GM19452 (cell line): ENCODE measurements around the gene TRIM54.

Experiments
- ATAC-seq: cut with Tn5 transposase; IDR thresholded peaks from one replicate; pipeline ENCODE4 v1.9.1; 2021; ENCODE audit not compliant: unreplicated experiment

Gene TRIM54

DNA sequence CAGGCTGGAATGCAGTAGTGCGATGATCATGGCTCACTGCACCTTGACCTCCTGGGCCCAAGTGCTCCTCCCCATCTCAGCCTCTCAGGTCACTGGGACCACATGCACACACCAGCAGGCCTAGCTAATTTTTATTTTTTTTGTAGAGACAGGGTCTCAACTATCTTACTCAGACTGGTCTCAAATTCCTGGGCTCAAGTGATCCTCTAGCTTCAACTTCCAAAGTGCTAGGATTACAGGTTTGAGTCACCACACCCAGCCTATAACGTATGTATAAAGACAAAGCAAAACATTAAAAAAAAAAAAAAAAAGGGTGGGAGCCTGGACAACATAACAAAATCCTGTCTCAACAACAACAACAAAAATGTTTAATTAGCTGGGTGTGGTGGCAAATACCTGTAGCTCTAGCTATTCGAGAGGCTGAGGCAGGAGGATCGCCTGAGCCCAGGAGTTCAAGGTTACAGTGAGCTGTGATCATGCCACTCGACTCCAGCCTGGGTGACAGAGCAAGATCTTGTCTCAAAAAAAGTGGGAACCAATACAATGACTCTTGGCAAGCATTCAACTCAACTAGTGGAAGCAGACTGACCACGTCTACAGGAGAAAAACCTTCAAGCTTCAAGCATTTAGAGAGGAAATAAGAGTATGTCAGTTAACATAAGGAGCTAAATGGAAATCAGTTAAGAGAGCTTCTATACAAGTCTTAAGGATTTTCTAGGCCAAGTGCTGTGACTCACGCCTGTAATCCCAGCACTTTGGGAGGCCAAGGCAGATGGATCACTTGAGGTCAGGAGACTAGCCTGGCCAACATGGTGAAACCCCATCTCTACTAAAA is 71.8 kb downstream of the TRIM54 start:
- ATAC-seq: no peak

GRCh38 chr2:27354597-27354927 is 72.3 kb downstream of the TRIM54 start:
- ATAC-seq: no peak

- ATAC-seq: peak; percentile 35
These were observed 73.8 kb downstream of the TRIM54 start for GRCh38 chr2:27356056-27356381.

DNA sequence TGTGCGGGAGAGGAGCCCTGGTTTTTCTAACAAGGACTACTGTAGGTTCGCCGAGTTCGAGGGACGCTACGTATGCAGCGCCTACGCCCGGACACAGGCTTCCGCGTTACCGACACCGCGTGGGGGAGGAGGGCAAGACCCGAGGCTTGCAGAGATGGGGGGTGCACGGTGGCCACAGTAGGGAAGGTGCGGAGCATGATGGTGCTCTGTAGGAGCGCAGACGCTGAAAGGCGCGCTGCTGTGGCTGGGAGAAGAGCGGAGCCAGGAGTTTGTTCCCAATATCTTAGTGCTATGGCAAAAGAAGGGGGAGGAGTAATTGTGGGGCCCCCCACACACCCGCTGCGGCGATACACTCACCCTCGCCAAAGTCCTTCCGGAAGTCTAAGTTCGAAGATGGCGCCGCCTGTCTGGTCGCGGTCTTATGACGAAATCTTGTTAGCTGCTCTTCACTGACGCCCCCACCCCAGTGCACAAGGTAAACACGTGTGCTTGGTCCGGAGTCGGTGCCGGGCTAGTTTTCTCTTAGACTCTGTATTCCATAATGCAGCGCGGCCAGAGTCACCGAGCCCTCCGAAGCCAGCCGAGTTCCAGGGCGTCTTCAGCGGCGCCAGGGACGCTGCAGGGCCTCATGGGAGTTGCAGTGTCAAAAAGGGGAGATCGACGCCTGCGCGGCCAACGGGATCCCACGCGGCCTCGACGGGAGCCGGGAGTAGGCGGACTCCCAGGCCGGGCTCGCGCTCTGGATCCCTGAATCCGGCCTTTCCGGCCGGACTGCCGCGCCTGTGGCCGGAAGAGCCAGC is 74.4 kb downstream of the TRIM54 start, which contains the start of gene GTF3C2:
Gene GTF3C2, minus strand, starts transcription at position 383 of the 800 bp plus-strand sequence. CDS start 13,210 bp downstream, outside the sequence.
- ATAC-seq: peak; percentile 82
